Activated CD4-positive, alpha-beta T cell treated with anti-CD3 and anti-CD28 coated beads, Interleukin-2, Interleukin-4, amounts not matched to agents 100 ng/mL and 50 ng/mL, durations not matched to agents 16 hours and 8 hours (primary cell): Measurements from ENCODE around the gene PNMA5.
A peak's percentile ranks its signal among the peaks of the same experiment; 100 is the strongest.

Source experiments
- DNase-seq: peaks from one replicate; pipeline ENCODE4 v3.0.0-alpha.2; 2020; ENCODE audit warnings: low spot score

PNMA5 gene

DNA sequence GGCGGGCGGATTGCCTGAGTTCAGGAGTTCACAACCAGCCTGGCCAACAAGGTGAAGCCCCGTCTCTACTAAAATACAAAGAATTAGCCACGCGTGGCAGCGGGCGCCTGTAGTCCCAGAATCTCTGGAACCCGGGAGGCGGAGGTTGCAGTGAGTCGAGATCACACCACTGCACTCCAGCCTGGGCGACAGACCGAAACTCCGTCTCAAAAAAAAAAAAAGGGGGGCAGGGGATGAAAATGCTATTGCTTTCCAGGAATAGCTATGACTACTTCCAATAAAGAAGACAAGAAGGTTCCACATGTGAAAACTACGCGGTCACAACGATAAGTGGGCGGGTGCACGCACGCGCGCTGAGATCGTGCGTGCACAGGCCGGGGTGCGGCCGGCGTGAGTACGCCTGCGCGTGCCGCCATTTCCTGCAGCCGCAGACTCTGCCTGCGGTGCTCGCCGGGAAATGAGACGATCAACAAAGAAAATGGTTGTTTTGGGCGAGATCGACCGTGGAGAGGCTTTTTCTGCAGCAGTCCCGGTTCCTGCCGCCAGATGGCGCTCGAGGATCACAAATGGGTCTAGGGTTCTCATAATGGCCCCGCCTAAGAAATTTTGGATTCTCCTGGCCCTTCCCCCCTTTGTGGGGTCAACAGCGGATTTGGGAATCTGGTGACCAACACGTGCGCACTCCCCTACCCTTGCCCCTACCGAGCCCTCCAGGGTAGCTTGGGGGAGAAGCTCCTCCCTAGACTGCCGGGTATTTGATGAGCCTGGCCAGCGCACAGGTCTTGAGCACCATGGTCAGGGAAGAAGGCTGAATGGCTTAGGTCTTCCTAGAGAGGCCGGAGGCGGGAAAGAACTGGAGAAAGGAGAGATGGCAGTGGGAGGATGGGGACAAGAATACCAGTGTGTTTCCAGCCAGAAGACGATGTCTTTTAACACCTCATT, 35.1 kb downstream of the PNMA5 start:
- DNase-seq: peak; percentile 95

DNA sequence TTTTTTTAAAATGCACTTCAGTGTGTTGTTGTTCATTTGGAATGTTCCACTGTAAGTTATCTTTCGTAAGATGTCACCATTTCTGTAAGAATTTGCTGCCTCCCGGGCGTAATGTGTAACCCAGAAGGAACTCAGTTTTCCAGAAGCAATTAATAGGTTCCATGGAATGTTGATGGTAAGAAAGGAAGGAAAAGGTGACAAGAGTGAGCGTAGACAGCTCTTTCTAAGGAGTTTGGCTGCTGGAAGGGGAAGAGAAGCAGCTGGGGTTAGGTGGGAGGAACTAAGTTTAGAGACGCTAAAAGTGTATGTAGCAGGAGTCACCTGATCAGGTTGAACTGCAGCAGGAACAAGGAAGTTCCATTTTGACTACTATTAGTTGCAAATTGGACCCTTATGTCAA, 35.9 kb downstream of the PNMA5 start:
- DNase-seq: no peak

GRCh38 chrX:152950786-152951185, 43.1 kb downstream of the PNMA5 start:
- DNase-seq: no peak

DNA sequence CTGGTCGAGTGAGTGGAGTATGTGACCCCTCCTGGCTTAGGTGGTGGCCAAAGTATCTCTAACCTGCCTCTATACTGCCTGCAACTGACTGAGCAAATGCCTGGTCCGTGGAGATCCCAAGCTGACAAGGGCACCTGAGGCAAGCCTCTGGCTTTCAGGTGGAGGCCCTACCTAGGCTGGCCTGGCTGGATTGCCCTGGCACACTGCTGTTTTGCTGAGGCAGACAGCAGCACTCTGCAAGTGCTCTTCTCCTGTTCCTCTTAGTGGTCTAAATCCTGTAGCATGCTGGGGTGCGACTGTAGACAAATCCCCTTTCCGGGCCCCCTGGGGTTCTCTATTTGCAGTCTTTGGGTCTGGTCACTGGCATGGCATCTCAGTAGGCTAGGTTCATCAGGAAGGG, 44.8 kb downstream of the PNMA5 start:
- DNase-seq: no peak

GRCh38 chrX:152946681-152947080, 47.2 kb downstream of the PNMA5 start:
- DNase-seq: no peak

DNA sequence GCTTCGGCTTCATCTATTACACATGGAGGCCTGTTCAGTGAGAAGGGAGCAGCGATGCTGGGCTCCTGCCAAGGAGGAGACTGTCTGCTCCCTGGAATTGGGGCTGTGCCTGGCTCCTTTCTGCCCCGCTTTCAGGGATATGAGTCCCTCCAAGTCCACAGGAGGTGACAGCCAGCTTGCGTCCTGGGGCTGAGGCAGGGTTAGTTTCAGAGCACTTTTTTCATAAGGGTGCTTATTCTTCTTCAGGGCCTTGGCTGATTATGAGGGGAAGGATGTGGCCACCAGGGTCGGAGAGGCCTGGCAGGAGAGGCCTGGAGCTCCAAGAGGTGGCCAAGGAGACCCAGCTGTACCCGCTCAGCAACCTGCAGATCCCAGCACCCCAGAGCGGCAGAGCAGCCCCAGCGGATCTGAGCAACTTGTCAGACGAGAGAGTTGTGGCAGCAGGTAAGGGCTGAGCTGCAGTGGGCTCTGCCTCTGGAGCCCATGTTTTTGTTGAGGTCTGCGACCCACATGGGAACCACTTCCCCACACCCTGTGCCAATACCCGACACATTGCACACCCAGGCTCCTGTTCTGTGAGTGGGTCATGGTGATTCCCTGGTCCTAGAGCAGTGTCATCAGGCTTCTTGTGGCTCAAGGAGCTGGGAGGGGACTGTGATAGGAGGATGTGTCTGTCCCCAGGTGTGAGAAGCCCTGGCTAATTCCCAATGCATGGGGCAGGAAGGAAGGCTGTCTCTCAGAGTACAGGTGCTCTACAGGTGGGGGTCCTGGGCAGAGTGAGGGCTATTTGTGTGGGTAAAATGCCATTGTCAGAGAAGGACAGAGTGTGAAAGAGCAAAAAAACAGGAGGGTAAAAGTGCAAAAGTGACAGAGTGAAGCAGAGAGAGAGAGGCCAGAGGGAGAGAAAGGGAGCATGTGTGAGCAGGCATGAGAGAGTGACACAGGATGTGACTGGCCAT, 48.6 kb downstream of the PNMA5 start:
- no peak for DNase-seq

- DNase-seq: no peak
Observed at GRCh38 chrX:152943826-152944225, 50.1 kb downstream of the PNMA5 start.

- DNase-seq: no peak
Observed at GRCh38 chrX:152942077-152942442, 51.9 kb downstream of the PNMA5 start.

DNA sequence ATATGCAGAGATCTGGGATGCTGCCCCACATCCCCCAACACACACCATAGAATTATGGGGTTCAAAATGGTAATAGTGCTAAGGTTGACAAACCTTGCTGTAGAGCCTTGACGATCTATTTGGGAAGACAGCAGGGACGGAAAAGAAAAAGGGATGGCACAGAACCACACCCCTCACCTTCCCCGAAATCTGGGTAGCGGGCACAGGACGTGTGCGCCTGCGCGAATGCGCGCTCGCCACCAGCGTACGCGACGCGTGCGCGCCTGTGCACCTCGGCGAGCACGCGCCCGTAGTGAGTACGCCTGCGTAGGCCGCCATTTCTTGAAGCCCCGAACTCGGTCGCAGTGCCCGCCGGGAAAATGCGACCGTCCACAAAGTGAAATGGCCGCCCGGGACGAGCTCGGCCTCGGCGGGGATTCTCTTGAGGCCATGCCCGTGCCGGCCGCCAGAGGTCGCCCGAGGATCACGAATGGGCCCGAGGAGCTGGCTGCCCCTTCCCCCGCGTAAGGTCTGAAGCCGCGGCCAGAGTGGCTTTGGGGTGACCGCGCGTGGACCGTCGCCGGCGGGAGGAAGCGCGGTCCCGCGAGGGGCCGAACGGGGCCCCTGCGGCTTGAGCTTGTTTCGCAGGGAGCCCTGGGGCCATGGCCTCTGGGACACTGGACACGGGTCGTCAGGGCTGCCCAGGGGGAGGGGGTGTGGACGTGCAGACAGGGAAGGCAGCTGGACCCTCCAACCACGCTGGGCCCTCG, 52.4 kb downstream of the PNMA5 start:
- DNase-seq: peak; percentile 89
